ENCODE results near the gene SUGCT.

DNA sequence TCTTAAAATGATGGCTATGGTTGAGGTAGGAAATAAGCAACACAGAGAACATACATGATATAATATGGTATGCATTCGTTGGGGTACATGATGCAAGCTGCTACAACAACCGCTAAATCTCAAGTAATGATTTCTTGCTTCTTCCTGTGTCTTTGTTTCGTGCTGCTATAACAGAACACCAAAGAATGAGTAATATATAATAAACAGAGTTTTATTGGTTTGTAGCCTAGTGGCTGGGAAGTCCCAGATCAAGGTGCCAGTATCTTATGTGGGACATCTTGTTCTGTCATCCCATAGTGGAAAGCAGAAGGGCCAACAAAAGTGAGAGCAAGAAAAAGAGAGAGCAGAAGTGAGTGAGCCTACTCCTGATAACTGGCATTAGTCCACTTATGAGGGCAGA, 689.7 kb downstream of the SUGCT start:
- TF ChIP-seq, protein P1, sequence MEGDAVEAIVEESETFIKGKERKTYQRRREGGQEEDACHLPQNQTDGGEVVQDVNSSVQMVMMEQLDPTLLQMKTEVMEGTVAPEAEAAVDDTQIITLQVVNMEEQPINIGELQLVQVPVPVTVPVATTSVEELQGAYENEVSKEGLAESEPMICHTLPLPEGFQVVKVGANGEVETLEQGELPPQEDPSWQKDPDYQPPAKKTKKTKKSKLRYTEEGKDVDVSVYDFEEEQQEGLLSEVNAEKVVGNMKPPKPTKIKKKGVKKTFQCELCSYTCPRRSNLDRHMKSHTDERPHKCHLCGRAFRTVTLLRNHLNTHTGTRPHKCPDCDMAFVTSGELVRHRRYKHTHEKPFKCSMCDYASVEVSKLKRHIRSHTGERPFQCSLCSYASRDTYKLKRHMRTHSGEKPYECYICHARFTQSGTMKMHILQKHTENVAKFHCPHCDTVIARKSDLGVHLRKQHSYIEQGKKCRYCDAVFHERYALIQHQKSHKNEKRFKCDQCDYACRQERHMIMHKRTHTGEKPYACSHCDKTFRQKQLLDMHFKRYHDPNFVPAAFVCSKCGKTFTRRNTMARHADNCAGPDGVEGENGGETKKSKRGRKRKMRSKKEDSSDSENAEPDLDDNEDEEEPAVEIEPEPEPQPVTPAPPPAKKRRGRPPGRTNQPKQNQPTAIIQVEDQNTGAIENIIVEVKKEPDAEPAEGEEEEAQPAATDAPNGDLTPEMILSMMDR (IDR thresholded peaks at IDR 0.05): no peak
- TF ChIP-seq RELA (CRISPR knock-in tag; IDR thresholded peaks at IDR 0.05; ENCODE audit: borderline replicate concordance) (no peak), ETV6 (CRISPR knock-in tag; IDR thresholded peaks at IDR 0.05) (no peak), TEAD4 (CRISPR knock-in tag; IDR thresholded peaks at IDR 0.05) (no peak)
